ENCODE data around the gene MCU. TPM values are rescaled to one million over a fixed set of nuclear protein-coding genes. Genes with fewer than 3 reads are reported as not detected.

MCU gene
- total and polyA plus RNA-seq, 2 of the 4 experiments (the other 2 are of a cell fraction), result 36.2 to 36.7 TPM

DNA sequence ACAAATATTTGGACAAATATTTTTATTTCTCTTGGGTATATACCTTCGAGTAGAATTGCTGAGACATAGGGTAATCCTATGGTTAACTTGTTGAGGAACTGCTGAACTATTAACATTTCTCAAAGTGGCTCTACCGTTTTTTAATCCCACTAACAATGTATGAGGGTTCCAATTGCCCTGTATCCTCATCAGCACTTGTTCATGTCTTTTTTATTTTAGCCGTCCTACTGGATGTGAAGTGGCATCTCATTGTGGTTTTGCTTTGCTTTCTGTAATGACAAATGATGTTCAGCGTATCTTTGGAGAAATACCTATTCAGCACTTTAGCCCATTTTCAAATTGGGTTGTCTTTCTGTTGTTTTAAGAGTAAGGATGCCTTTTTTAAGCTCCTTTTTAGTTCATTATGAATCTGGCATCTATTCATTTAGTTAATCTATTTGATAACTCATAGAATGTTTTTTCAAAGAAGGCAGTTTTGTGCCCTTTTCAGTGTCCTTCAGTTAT lies 40.0 kb downstream of the MCU start:
- H4K8ac ChIP-seq (ENCODE audit: low read depth in 2 of 2, low read length in 2 of 2), result no peak overlapping the region
- H3K18ac ChIP-seq (ENCODE audit: low read depth, low read length), result no peak overlapping the region; the same call in 1 of the 2 replicates
- no peak overlapping the region for H2AK9ac ChIP-seq (replicated peaks; ENCODE audit: low read depth, low read length, poor library complexity)
- in situ Hi-C loops (cut with MboI; ENCODE audit: low sequenced_read_pairs) (no loop called here), dilution Hi-C loops (cut with HindIII; ENCODE audit: low sequenced_read_pairs, unreplicated experiment) (no loop called here), intact Hi-C loops (cut with micrococcal nuclease) (no loop called here)
- no peak overlapping the region for H3K9ac ChIP-seq (ENCODE audit: low read depth, low read length)
- no peak overlapping the region for H4K5ac ChIP-seq (ENCODE audit: low read depth, low read length)
- no peak overlapping the region for H2BK20ac ChIP-seq (ENCODE audit: low read depth, low read length)
- peaks cover 11% of the 10 kb centered on the region for H3K4me1 ChIP-seq (ENCODE audit: control insufficient read depth, insufficient read depth, low read length)
- H4K91ac ChIP-seq (ENCODE audit: insufficient read depth, low read depth, low read length), result no peak overlapping the region
- H2AFZ ChIP-seq (replicated peaks; ENCODE audit: low read length, poor library complexity), result no peak overlapping the region
- H3K27ac ChIP-seq (ENCODE audit: insufficient read depth, low read length), result no peak overlapping the region
- H2AK5ac ChIP-seq (ENCODE audit: low read depth, low read length), result no peak overlapping the region
- no peak overlapping the region for H3K4ac ChIP-seq (ENCODE audit: low read depth, low read length)
- no peaks in the 10 kb centered on the region for H3K27me3 ChIP-seq (ENCODE audit: control insufficient read depth, insufficient read depth, low read length)
- no peak overlapping the region for H3K23ac ChIP-seq (ENCODE audit: low read depth, low read length)
- no CpG with 5 or more reads among the region's 4 CpGs for WGBS, 2 experiments (ENCODE audit: extremely low coverage in 2 of 2, insufficient read length in 1 of 2)
- ATAC-seq (ENCODE audit: low read depth) (no peak), DNase-seq (no peak)
- POLR2A ChIA-PET (ENCODE audit: unreplicated experiment), result no interaction called here
- no peak for TF ChIP-seq POLR2A (IDR thresholded peaks at IDR 0.05; ENCODE audit: low read depth, low read length)
- no peak for TF ChIP-seq RCOR1 (IDR thresholded peaks at IDR 0.05; ENCODE audit: insufficient replicate concordance, low read length)
- TF ChIP-seq CHD1 (IDR thresholded peaks at IDR 0.05; ENCODE audit: low read depth, low read length), result no peak
- H4K20me1 ChIP-seq (ENCODE audit: insufficient read depth, low read length), result 0 out of 2 replicates have a peak, but pooled peaks cover 3% of the 10 kb centered on the region
- no peak overlapping the region for H3K56ac ChIP-seq (ENCODE audit: extremely low read depth, insufficient read depth, low read length)
- peaks cover 22 to 68% of the 10 kb centered on the region in 2 experiments for H3K79me1 ChIP-seq (ENCODE audit: low read depth in 1 of 2, low read length in 2 of 2)
- no peak overlapping the region for H2BK120ac ChIP-seq (ENCODE audit: low read depth, low read length)
- no TSS peak for BruUV-seq (replicated peaks)
- H3K4me3 ChIP-seq (ENCODE audit: insufficient read depth, low read depth, low read length), result no peak overlapping the region
- CTCF ChIA-PET, result interaction anchor here (0.7 kb wide), 1 partner anchor 29 kb away, joined by 3 read pairs; no protein-coding TSS in a partner anchor
- no peaks in the 10 kb centered on the region; the same call in 1 of the 2 replicates for H3K9me1 ChIP-seq (ENCODE audit: insufficient read depth, low read length)
- H3K14ac ChIP-seq (replicated peaks; ENCODE audit: low read depth, low read length), result no peak overlapping the region
- H3K36me3 ChIP-seq (ENCODE audit: control insufficient read depth, insufficient read depth, low read length), result no peaks in the 10 kb centered on the region
- no peak overlapping the region for H2BK5ac ChIP-seq (ENCODE audit: low read depth, low read length, poor library complexity, severe bottlenecking)
- no peaks in the 10 kb centered on the region for H3K9me3 ChIP-seq (ENCODE audit: control insufficient read depth, insufficient read depth, low read length)
- no peak overlapping the region for H3K4me2 ChIP-seq (ENCODE audit: low read depth, low read length)
- no peak overlapping the region for H2BK15ac ChIP-seq (ENCODE audit: low read depth, low read length)

All from IMR-90 (cell line).